ENCODE measurements around the gene KRT85.

Gene KRT85

DNA sequence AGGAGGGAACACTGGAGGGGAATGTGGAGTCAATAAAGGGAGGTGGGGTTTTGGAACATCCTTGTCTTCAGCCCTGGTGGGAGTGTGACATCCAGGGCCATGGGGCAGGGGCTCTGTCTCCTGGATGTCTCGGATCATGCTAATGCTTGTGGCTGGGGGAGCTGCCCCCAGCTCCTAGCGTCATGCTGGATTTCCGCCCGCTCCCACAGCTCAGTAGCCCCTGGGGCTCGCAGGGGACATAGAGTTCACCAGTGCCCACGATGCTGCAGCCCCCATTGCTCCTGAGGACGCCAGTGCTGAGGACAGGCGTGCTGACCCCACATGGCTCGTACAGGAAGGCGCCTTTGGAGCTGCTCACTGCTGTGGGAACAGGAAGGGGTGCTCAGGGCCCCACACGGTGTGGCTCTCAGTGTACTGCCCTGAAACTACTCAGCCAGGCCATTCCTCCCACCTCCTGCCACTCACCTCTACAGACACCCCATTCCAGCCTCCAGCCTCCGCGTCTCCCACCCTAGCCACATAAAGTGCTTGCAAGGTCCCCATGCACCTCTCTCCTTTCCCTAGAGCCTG is 27.6 kb upstream of the KRT85 start:
- DNase-seq = no peak

DNA sequence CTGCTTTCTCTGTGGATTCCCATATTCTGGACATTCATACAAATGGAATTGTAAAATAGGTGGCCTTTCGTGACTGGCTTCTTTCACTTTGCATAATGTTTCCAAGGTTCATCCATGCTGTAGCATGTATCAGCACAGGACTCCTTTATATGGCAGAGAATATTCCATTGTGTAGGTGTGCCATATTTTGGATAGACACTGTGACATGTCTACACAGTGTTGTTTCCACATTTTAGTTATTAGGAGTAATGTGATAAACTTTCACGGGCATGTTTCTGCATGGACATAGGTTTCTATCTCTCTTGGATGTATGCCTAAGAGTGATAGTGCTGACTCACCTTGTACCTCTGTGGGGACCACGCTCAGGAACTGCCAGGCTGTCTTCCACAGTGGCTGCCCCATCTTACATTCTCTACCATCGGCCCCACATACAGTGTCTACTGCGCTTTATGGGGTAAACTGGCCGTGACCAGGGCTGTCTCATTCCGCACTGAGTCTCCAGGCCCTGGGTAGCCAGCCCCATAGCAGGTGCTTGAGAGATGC is 25.3 kb upstream of the KRT85 start:
- no peak for DNase-seq

DNA sequence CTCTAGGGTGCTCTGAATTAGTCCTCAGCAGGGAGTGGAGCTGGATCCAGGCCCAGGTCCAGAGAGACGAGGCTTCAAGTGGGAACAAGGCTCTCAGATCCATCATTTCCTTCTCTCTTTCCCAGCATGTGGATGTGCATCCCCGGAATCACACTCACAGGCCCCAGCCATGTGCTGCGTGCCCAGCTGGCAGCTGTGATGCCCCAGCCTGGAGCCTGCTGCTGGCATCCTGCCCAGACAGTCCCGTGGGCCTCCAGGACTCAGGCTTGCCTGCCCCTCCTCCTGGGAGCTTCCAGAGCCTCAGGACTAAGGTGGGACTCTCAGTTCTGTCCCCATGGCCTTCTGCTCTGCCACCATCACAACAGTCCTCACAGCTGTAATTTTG is 24.3 kb upstream of the KRT85 start:
- no peak for DNase-seq

DNA sequence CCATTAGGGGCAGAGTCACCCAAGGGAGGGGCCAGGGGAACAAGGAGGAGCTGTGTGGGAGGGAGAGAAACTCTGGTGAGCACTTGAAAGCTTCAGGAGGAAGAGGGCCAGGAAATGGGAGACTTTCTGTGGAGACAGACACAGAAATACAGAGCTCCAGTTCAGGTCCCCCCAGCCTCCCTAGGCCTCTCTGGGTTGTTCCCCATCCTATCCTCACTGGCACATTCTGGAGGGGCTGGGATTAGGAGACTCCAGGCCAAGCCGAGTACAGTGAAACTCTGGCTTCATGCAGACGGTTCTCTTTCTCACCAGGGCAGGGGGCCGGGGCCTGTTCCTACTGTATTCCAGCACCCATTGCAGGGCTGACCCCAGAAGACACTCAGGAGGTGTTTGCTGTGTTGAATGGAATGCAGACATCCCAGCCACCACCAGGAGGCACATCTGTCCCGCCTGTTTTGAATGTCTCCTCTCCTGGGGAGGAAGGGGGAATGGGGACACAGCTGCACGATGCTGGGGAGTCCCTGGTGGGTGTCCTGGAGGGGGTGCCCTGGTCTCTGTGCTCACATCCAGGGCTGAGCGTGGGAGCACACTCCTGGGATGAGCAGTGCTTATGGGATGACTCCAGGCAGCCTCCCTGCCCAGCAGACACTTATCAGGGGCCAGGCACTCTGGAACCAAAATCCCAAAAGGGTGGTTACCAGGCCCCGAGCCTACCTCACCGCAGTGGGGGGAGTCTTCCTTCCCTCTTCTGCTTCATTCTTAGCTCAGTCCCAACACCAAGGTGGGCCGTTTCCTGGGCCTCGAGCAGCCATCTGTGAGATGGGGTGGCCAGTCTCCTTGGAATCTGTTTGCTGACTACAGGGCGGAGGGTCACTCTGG is 23.7 kb upstream of the KRT85 start:
- DNase-seq = peak; percentile 12

DNA sequence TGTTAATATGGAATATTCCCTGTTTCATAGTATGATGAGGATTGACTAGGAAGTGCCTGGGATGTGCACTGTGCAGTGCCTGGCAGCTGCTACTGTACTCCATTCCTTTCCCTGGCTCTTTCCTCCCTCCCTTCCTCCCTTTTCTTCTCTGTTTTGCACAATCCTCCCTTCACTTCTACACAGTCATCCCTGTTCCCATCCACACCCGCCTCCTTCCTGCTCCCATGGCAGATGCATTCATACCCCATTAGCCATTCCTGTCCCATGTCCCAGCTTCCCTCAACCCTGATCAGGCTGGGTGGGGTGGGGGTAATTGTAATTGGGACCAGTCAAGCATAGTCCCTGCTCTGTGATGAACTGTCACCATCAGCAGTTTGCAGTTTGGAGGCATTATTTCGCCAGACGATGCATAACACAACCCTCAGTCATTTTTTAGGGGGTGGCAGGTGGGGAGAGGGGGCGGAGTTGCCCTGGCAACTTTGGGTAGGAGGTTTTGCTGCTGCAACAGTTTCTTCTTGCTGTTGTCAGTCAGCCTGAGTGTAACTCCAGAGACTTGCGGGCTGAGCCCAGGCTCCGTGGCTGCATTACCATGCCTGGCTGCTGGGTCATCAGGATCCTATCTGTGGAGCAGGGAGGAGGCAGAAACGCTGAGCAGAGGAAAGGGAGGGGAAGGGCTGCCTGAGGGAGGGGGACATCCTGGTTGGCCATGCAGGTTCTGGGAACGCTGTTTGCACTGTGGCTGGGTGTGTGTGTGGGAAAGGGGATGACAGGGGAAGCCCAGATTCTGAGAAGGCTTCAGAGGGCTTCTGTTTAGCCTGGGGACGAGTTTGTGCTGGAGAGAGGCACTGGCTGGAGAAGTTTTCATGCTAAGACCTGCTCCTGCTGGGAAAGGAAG is 22.3 kb upstream of the KRT85 start:
- DNase-seq = no peak

DNA sequence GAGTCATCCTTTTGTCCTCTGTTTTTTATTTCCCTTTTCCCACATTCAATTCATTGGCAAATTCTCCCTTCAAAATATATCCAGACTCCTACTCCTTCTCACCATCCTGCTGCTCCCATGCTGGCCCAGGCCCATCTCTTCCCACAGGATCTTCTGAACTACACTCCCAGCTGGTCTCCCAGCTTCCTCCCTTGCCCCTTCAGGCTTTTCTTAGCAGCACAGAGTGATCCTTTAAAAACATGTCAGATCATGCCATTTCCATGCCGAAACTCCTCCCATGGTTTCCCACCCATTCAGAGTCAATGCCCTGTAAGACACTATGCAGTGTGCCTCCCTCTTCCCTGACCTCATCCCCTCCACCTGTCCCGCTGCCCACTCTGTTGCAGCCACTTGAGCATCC is 20.6 kb upstream of the KRT85 start:
- DNase-seq = no peak

DNA sequence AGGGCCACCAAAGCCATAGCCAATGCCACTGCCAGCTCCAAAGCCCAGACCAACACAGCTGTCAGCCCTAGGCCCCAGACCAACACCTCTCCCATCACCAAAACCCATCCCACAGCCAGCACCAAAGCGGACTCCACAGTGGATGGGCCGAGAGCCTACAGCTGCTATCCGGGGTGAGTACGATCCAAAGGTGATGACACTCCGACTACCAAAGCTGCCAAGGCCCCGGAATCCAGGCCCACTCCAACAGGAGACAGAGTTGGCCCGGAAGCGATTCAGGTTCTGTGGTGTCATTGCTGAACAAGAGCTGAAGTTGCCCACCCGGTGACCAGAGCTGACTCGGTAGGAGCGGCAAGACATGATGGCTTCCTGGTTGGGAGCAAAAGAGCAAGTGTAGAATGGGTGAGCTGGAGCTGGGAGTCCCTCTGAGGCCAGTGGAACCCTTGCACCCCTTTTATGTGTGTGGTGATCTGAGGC is 18.0 kb upstream of the KRT85 start, which contains the start of gene KRT84:
TSS of gene KRT84 (minus strand) at position 427 of the 477 bp plus-strand sequence. CDS start at position 360, 67 bp downstream.
- no peak for DNase-seq

DNA sequence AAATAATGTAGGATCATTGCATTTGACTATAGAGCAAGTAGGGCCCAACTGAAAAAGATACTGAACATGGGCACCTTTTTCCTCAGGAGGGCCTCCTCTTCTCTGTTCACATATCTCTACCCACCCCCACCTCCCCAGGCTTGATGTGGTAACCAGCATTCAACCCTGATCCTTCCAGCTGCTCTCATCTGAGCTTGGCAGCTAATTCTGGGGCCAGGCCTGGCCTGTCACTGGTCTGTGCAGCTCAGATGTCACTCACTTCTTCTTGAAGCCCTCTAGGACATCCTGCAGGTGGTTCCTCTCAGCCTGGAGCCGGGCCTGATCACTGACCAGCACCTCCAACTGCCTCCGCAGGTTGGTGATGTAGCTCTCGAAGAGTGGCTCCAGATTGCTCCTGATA is 16.1 kb upstream of the KRT85 start:
- no peak for DNase-seq

DNA sequence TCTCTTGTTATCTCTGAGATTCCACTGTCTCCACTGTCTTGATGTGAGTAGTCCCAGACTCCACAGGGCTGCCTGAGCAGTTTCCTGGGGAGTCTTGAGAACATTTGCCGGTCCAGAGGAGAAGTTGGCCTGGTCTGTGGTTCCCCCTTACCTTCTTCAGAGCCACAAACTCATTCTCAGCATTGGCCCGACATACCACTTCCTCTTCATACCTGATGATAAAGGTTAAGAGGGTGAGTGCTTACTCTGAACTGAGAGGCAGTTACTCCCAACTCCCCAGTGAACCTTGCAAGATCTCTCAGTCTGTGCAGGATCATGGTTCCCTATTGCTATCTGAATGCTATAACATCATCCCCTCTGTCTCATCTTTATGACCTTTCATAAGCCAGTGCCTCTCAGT is 15.6 kb upstream of the KRT85 start:
- peak; percentile 14 for DNase-seq

DNA sequence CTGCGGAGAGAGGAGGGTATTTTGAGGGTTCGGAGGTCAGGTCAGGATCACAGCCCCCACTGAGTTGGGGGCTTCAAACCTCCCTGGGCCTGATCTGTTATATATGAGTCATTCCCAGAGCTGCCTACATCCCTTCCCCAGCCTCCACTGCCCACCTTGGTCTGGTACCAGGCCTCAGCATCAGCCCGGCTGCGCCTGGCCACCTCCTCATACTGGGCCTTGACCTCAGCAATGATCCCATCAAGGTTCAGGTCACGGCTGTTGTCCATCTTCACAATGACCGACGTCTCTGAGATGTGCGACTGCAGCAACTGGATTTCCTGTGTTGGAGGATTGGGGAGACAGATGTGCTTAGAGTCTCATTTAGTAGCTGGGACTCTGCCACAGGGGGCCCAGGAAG is 13.9 kb upstream of the KRT85 start:
- no peak for DNase-seq

DNA sequence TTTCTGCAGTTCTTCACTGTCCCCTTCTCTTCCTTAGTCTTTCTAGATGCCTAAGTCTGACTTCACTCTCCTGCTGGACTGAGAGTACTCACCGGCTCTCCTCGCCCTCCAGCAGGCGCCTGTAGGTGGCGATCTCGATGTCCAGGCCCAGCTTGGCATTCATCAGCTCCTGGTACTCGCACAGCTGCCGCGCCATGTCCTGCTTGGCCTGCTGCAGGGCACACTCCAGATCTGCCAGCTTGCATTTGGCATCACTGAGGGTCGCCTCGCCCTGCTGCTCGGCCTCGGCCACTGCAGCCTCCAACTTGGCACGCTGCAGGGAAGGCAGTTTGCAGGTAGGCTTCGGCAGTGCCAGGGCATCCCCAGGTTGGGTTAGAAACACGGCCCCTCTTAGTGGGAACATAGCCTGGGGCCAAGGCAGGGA is 13.0 kb upstream of the KRT85 start:
- no peak for DNase-seq

DNA sequence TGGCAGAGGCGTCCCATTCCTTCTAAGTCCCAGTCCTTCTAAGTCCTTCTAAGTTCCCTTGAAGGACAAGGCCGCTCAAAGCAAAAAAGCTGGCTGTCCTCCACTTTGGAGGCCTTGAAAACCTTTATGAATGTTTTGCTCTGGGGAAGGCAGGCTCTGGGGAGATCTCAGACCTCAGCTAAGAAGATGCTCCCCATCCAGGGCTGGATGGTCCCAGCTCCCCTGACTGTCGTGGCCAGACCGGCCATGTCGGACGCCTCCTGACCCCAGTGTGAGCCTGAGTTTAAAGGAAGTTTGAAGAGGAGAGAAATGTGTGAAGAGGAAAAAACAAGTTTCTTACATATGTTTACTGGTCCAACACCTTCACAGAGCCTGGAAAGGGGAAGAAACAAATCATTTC is 12.3 kb upstream of the KRT85 start:
- no peak for DNase-seq

DNA sequence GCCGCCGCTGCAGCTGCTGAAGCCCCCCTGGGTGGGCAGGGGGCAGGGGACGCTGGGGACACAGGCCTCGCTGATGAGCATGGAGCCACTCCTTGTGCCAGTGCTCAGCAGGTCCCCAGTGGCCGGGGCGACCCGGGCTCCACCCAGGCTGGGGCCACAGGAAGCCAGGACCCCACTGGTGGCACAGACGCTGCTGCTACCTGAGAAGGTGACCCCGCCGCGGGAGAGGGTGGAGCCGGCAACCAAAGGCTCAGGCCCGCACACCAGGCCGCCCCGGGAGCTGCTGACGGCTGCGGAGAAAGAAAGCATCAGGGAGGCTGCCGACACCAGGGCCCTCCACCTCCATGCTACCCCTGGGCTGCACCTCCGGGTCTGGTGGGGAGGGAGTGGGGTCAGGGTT is 10.8 kb upstream of the KRT85 start:
- no peak for DNase-seq

DNA sequence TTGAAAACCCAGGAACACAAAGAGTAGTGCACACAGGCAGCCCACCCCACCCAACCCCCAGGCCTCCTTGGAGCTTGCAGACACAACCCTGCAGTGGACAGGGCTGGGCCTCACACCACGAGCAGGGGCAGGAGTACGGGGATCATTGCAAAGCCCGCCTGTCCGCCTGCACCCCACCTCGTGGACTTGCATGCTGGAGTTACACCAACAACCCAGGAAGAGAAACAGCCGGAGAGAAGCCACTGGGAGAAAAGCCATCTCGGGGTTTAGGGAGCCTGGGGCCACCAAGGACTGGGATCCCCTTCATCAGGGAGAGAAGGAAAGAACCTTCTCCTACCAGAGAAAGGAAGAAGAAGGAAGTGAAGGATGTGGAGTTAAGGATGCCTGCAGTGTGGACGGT is 10.0 kb upstream of the KRT85 start:
- no peak for DNase-seq

DNA sequence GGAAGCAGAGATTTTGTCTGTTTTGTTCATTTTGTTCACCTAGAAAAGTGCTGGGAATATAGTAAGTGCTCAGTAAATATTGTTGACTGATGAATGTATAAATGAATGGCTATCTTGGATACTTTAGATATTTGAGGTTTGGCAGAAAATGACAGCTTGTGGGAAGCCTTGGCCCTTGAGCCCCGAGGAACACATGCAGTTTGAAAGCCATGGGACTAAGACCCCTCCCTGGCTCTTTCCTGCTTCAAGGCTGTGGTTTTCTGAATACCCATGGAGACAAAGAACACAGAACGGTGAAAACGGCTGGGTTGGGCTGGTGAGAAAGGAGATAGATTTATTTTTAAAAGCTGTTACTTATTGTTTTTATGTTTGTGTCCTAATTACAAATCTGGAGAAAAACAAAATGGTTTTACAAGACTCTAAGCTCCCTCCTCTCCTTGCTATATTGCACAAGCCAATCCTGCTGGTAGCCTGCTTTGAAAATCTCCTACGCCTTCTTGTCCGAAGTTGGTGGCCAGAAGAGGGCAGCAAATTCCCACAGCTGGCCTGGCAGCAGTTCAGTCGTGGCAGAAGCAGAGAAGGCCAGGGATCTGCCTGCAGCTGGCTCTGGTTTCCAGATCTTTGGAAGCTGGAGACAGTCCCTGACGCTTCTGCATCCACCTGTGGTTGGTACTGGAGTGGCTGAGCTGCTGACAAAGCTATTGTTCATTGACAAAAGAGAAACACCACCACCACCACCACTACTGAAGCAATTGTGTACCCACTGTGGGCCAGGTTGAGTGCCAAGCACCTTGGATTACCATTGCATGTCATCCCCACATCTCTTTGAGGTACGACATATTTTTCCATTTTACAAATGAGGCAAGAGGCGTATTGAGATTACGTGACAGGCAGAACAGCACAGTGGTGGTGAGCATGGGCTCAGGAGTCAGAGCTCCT is 5.2 kb upstream of the KRT85 start:
- peak; percentile 62 for DNase-seq

DNA sequence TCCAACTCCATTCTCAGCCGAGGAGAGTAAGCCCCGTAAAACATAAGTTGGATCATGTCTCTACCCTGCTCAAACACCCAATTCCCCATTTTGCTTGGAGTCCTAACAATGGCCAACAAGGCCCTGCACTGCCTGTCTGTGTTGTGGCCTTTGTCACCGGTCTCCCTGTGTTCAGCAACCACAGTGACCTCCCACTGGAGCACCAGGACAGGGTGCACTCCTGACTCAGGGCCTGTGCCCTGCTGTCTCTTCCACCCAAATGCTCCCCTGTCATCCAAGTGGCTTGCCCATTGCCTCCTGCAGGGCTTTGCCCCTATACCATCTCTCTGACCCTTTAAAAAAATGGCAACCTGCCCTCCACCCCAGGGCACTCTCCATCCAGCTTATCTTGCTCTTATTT is 4.4 kb upstream of the KRT85 start:
- DNase-seq = no peak

DNA sequence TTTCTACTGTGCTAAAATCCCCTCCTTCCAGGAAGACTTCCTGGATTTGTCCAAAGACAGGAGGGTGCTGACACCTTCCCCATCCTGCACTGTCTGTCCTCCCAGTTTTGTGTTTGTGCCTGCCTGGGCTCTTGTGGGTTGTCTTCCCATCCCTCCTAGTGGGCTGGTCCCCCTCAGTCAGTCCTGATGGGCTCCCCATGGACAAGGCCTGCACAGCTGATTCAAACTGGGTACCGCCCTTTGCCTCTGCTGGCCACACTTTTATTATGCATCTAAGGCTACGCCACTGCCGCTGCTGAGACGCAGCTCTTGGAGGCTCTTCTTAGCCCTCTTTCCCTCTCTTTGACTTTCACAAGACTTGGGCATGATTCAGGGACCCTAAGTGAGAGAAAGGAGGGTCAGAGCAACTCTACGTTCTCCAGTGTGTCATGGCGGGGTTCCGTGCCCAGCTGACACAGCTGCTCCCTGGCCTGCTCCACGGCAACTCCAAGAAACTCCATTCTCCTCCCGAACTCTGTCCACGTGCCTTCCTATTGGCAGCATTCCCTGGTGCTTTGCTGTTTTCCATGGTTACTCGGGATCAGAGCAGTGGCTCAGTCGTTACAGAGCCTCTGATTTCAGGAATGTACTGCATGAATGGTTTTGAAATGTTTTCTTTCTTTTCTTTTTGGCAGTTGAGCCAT is 3.8 kb upstream of the KRT85 start:
- no peak for DNase-seq

DNA sequence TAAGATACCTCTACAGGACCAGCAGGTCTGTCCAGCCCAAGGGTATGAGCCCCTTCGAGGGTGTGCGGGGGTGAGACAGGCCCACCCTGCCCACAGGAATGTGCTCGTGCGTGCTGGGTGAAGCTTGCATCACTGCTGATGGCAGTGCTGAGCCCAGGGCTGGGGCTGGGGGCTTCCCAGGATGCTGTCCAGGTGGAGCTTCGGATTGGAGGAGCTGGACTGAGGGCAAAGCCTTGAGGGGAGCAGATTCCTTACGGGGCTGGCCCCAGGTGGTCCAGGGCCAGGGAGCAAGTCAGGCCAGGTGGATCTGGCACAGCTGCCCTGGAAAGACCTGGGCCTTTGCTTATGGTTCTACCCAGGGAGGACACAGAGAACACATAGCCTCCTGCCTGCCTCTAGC is 2.5 kb upstream of the KRT85 start:
- no peak for DNase-seq

DNA sequence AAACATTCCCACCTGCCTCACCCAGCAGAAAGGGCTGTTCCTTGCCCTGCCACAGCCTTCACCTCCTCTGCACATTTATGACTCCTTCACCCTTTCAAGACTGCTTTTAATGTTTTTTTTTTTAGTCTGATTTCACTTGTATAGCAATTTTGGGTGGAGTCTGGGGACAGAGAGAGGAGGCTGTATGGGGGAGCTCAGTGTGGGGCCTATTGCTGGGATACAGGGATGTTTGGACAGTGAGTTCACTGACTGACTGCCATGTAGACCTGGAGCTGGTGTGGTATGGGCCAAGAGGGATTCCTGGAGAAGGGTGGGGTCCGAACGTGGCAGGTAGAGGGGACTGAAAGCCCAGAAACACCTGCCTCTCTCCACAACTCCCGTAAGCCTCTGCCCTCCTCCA is 1.9 kb upstream of the KRT85 start:
- DNase-seq = no peak

DNA sequence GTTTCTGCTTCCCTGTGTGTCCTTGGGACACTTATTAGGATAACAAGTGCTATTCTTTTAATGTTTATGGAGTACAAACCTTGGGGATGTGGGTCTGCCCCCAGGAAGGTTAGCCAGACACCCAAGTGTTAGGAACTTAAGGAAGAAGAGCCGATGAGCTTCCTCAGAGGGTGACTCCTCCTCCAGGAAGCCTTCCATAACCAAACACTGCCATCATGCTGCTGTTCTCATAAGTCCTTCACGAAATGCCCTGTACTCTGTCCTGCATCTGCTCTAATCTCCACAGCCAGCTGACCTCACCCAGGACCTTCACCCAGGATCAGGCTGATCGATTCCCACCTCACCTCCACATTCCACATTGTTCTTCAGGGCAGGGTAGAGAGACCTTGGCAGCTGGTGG is 1.2 kb upstream of the KRT85 start:
- no peak for DNase-seq

DNA sequence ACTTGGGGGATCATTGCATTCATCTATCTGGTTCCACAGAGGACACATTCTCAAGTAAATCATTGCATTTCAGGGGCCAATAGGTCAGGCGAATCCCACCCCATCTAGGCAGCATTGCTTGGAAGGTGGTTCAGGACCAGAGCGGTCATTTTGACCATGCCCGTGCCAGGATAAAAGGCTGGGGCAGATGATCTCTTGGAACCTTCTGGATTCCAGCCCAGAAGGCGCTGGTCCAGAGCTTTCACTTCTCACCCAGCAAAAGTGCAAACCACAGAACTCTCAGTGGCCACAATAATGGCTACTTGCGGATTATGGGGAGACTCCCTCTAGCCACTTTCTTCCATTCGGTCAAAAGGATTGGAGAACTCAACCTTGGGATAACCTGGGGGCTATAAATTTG is 595 bp upstream of the KRT85 start:
- no peak for DNase-seq

Measured in CD4-positive, alpha-beta T cell treated with Interleukin-17A for 4 hours (primary cell).